Heart right ventricle (tissue), 16 donors: ENCODE measurements around the gene LSAMP. TPM values are rescaled to one million over a fixed set of nuclear protein-coding genes. Genes with fewer than 3 reads are reported as not detected.

Experiments used
- ATAC-seq, 8 donors: fragments of 200-7000 bp; cut with Tn5 transposase; one replicate each; pipeline ENCODE4 v1.9.1; 2020; ENCODE audit warnings: mild to moderate bottlenecking in 8 of 8, moderate library complexity in 8 of 8, moderate number of reproducible peaks in 1 of 8
- DNase-seq, 2 donors: peaks; one replicate each; pipeline ENCODE4 v3.0.0-alpha.2; 2020
- H3K27ac ChIP-seq, 10 donors: fragments of 200-600 bp; sonication (generic) in 2 of 10; one replicate each; pipeline versions ENCODE4 v1.5.0 to v1.8.0; 2020 to 2022; ENCODE audit warnings: mild to moderate bottlenecking in 3 of 10
- H3K27me3 ChIP-seq, 7 donors: fragments of 200-600 bp; one replicate each; pipeline ENCODE4 v1.8.0; 2021 to 2022; ENCODE audit warnings: mild to moderate bottlenecking in 2 of 7
- H3K36me3 ChIP-seq, 9 donors: fragments of 200-600 bp; sonication (generic) in 1 of 9; one replicate each; pipeline versions ENCODE4 v1.5.0 to v1.8.0; 2020 to 2022; ENCODE audit warnings: mild to moderate bottlenecking in 2 of 9
- H3K4me1 ChIP-seq, 9 donors: fragments of 200-600 bp; sonication (generic) in 1 of 9; one replicate each; pipeline versions ENCODE4 v1.5.0 to v1.8.0; 2020 to 2022; ENCODE audit warnings: mild to moderate bottlenecking in 4 of 9
- H3K4me3 ChIP-seq, 10 donors: fragments of 200-600 bp; sonication (generic) in 2 of 10; one replicate each; pipeline versions ENCODE4 v1.5.0 to v1.8.0; 2020 to 2022; ENCODE audit warnings: mild to moderate bottlenecking in 7 of 10, moderate library complexity in 2 of 10
- H3K9me3 ChIP-seq, 11 donors: fragments of 200-600 bp in 10 of 11; sonication (generic) in 2 of 11; one replicate each; pipeline versions ENCODE4 v1.5.0 to v1.8.0; 2013 to 2022; ENCODE audit warnings: mild to moderate bottlenecking in 2 of 11, control low read depth in 1 of 11, moderate library complexity in 1 of 11
- WGBS, 2 donors: extraction: QIAGEN DNeasy Blood & Tissue Kit; methylation state at CpG; one replicate each; pipeline ENCODE4 v1.1.7; 2013; ENCODE audit warnings: inconsistent platforms in 1 of 2; 5-methylcytosine and 5-hydroxymethylcytosine counted together
- intact Hi-C, 10 donors: fragments of 100-400 bp; cut with DNase I; formaldehyde crosslinking; loops; one replicate each; pipeline versions ENCODE4 v1.11.1 to v1.14.2; 2022
- polyA plus RNA-seq, 2 donors: library from polyadenylated mRNA; stranded (reverse); fragments of 200-250 nt; gene quantifications; one replicate each; pipeline ENCODE4 v1.2.3, GENCODE V29; 2013
- total RNA-seq, 10 donors: library from RNA; stranded (reverse); fragmentation: NEBNext Ultra II Directional in 3 of 10; extraction: Animal tissue kit (Norgen Biotek cat#: 25700) in 3 of 10; gene quantifications; one replicate each; pipeline versions ENCODE4 v1.2.1 to v1.2.4, GENCODE V29; 2021 to 2023
- TF ChIP-seq, protein P1 (sequence below), 9 donors: fragments of 200-600 bp; sonication (generic) in 2 of 9; IDR thresholded peaks; one replicate each; pipeline versions ENCODE4 v1.5.0 to v1.8.0; 2021 to 2022; ENCODE audit warnings: antibody characterized with exemption in 9 of 9, mild to moderate bottlenecking in 5 of 9, moderate library complexity in 1 of 9
- donor health status: Arrhythmogenic right ventricular cardiomyopathy.
- donor health status: ischemic (EF 13 %, LVEDD 7.1; RV severe dilation, severe dysfunction).
- donor health status: healthy with polysubstance abuse.
- donor health status: DM: no; HTN: yes; CAD: no.
- donor health status: DM: no; HTN: no; CAD: no.
- donor health status: ischemic (EF 25% LVEDD 6.9; RV normal size, moderate dysfunction).
- donor health status: ischemic (EF 25% LVEDD 5.7; RV mildly dilated, moderate dysfunction).
- donor health status: healthy.
- donor health status: DM: yes; HTN: yes; CAD: no.
- donor health status: Ischemic cardiomyopathy.
- donor health status: ischemic (EF 35%, LVEDD 5.7; RV mildly dilated, moderate dysfunction).
- donor health status: nonischemic (EF 11% LVEDD 7.7; RV severe dilation, severe dysfunction).
- donor health status: DM: yes; HTN: yes; CAD: no.
- donor health status: PGD.
- donor health status: ischemic (EF 29% LVEDD 5.4; RV normal size, mild dysfunction).
- donor health status: nonischemic (EF 23%, LVEDD 6.1; RV moderate dilation, normal function).

Gene LSAMP
- total and polyA plus RNA-seq, 12 donors = 0.51 to 9.0 (median 5.4) TPM

DNA sequence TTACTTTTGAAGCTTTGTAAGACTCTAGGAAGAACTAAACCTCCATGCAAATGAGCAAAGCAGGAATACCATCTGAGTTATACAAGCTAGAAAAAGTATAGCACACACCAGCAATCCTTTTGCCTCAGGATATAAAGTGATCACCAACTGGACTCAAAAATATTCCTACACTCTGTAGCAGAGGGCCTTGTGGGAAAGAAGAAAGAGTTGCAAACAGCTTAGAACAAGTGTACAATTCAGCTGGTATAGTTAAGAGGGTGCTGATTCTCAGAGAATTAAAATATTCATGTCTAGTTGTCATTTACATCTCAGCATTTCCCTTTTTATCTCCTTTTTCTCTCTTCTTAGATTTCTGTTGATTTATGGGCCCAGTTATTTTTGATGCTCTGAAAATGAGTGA is 573.6 kb downstream of the LSAMP start:
- ATAC-seq = no peak
- TF ChIP-seq, protein P1, sequence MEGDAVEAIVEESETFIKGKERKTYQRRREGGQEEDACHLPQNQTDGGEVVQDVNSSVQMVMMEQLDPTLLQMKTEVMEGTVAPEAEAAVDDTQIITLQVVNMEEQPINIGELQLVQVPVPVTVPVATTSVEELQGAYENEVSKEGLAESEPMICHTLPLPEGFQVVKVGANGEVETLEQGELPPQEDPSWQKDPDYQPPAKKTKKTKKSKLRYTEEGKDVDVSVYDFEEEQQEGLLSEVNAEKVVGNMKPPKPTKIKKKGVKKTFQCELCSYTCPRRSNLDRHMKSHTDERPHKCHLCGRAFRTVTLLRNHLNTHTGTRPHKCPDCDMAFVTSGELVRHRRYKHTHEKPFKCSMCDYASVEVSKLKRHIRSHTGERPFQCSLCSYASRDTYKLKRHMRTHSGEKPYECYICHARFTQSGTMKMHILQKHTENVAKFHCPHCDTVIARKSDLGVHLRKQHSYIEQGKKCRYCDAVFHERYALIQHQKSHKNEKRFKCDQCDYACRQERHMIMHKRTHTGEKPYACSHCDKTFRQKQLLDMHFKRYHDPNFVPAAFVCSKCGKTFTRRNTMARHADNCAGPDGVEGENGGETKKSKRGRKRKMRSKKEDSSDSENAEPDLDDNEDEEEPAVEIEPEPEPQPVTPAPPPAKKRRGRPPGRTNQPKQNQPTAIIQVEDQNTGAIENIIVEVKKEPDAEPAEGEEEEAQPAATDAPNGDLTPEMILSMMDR (IDR thresholded peaks at IDR 0.05) = no peak

DNA sequence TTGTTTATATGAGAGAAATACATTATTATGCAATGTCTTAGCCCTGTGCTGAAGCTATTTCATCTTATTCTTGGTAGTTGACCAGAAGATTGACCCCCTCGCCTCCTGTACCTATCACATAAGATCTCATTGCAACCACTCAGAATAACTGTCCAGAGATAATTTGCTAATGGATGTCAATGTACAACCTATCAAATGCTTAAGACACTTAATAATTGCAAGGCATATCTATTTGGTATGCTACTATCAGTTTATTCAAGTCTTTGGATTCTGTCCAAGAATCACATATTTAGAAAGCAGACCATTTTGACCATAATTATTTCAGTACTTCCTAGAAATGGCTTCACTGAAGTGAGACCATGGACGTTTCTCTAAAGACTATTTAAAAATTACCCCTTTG is 580.4 kb downstream of the LSAMP start:
- intact Hi-C loops = no loop called here
- TF ChIP-seq, protein P1 (IDR thresholded peaks at IDR 0.05) = no peak
- no peaks in the 10 kb centered on the region for H3K36me3 ChIP-seq
- WGBS, 2 donors = 43 to 55% methylated on average over 2 of the region's 2 CpGs
- no peak for ATAC-seq
- H3K27me3 ChIP-seq = peaks cover 0 to 10% (median 0%) of the 10 kb centered on the region in 7 donors
- no peak for DNase-seq
- peaks cover 0 to 6% (median 0%) of the 10 kb centered on the region in 9 donors for H3K4me1 ChIP-seq
- H3K4me3 ChIP-seq = no peak overlapping the region
- H3K27ac ChIP-seq = no peak overlapping the region
- no peaks in the 10 kb centered on the region for H3K9me3 ChIP-seq

More for the DNA sequence above, 573.6 kb downstream of the LSAMP start:
- Histone ChIP-seq H3K4me1 (peaks cover 0 to 4% (median 0%) of the 10 kb centered on the region in 9 donors), H3K27ac (no peak overlapping the region), H3K27me3 (no peaks in the 10 kb centered on the region), H3K4me3 (no peak overlapping the region), H3K9me3 (no peaks in the 10 kb centered on the region), H3K36me3 (no peaks in the 10 kb centered on the region)
- no peak for DNase-seq
- intact Hi-C loops = no loop called here

DNA sequence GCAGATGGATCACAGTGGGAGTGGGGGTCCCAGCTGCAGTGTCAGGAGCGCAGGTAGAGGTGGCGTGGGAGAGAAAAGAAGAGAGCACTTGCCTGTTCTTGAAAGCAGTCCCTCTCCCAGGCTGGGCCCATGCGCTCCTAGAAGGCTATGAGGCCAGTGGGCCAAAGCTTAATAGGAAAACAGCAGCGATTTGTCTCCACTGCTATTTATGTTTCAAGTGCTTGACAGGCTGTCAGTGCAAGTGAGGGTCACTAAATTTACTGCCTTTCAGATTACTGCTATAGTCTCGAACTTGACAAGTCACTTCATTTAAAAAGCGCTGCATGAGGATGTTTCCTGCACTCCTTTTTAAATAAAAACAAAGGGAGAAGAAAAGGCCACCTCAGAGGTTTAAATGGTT is 582.4 kb downstream of the LSAMP start:
- DNase-seq (no peak), ATAC-seq (peak in 1 of 8 donors; percentile 60)

DNA sequence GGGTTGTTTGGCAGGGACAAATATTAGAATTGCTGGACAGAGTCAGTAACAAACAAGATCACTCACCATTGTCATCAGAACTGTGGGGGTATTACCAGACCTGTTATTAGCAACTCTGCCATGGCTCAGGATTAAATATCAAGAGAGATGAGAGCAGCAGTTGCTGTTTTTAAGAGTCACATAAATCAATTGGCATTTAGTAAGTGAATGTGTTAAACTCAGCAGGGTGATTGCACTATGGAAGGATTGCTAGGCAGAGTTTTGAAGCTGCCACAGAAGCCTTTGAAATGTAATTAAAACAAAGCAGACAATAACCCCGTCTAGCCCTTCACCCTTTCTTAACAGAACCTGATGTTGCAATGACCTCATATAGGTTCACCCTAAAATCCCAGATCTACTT is 583.2 kb downstream of the LSAMP start:
- intact Hi-C loops = no loop called here
- Histone ChIP-seq H3K9me3 (no peaks in the 10 kb centered on the region), H3K27ac (no peak overlapping the region), H3K27me3 (peaks cover 0 to 13% (median 1%) of the 10 kb centered on the region in 7 donors), H3K36me3 (no peaks in the 10 kb centered on the region), H3K4me3 (no peak overlapping the region), H3K4me1 (peaks cover 0 to 6% (median 0%) of the 10 kb centered on the region in 9 donors)
- WGBS, 2 donors = 61 to 77% methylated on average over 1 of the region's 1 CpG
- no peak for ATAC-seq
- no peak for DNase-seq
- TF ChIP-seq, protein P1 (IDR thresholded peaks at IDR 0.05) = no peak

More for the DNA sequence above, 582.4 kb downstream of the LSAMP start:
- no peak overlapping the region for H3K27ac ChIP-seq
- intact Hi-C loops = no loop called here
- H3K4me1 ChIP-seq = peaks cover 0 to 6% (median 0%) of the 10 kb centered on the region in 9 donors
- H3K4me3 ChIP-seq = no peak overlapping the region
- H3K9me3 ChIP-seq = no peaks in the 10 kb centered on the region
- peaks cover 0 to 10% (median 0%) of the 10 kb centered on the region in 7 donors for H3K27me3 ChIP-seq
- H3K36me3 ChIP-seq = no peaks in the 10 kb centered on the region
- WGBS, 2 donors = 52 to 62% methylated on average over 6 of the region's 6 CpGs
- TF ChIP-seq, protein P1 (IDR thresholded peaks at IDR 0.05) = no peak
